A549 (cell line): ENCODE results near the gene ATP6V1B1.

ENCODE experiments used
- CBX8 ChIP-seq: fragments of 200-600 bp; sonication (generic); IDR thresholded peaks from 2 replicates; pipeline ENCODE4 v1.6.1; 2016
- CTCF ChIP-seq: fragments of >200 bp; sonication (Bioruptor Twin); formaldehyde crosslinking; IDR thresholded peaks from 3 replicates; pipeline ENCODE4 v1.5.1; 2016
- FOSL2 ChIP-seq, 2 experiments: fragments of 450-650 bp in 1 of 2; fragments of >200 bp in 1 of 2; sonication (Bioruptor Twin) in 1 of 2; formaldehyde crosslinking; IDR thresholded peaks; 2 replicates each; pipeline versions ENCODE4 v1.5.0 to v1.6.1; 2016 to 2020; ENCODE audit warnings: mild to moderate bottlenecking in 1 of 2, moderate library complexity in 1 of 2
- GATA3 ChIP-seq: IDR thresholded peaks from 2 replicates; pipeline ENCODE4 v1.6.1; 2012; ENCODE audit warnings: borderline replicate concordance
- JUN ChIP-seq, 2 experiments: fragments of >200 bp; sonication (Bioruptor Twin); formaldehyde crosslinking; IDR thresholded peaks; 2 replicates in 1 of 2; 3 replicates in 1 of 2; pipeline ENCODE4 v1.6.1; 2016 to 2017
- KDM1A ChIP-seq: fragments of 200-600 bp; sonication (generic); IDR thresholded peaks from 2 replicates; pipeline ENCODE4 v1.6.1; 2016; ENCODE audit warnings: low read depth, mild to moderate bottlenecking
- NFE2L2 ChIP-seq: fragments of 150-350 bp; conservative IDR thresholded peaks from 2 replicates; pipeline ENCODE4 v1.6.1; 2014; ENCODE audit warnings: low read length
- POLR2AphosphoS2 ChIP-seq: conservative IDR thresholded peaks from 2 replicates; pipeline ENCODE4 v1.6.1; 2012; ENCODE audit warnings: low read length, improper control_type of control experiment, inconsistent platforms
- RCOR1 ChIP-seq: fragments of 150-350 bp; IDR thresholded peaks from 2 replicates; pipeline ENCODE4 v1.6.1; 2014; ENCODE audit warnings: antibody characterized with exemption, low read length, low read depth

- no peak for TF ChIP-seq CTCF
- no peak for TF ChIP-seq FOSL2 (IDR thresholded peaks at IDR 0.05)
- TF ChIP-seq FOSL2 (CRISPR knock-in tag; IDR thresholded peaks at IDR 0.05) = no peak
- TF ChIP-seq POLR2AphosphoS2 = no peak
- TF ChIP-seq GATA3 = no peak
- TF ChIP-seq JUN (IDR thresholded peaks at IDR 0.05) = no peak
- no peak for TF ChIP-seq NFE2L2
- TF ChIP-seq RCOR1 = no peak
- no peak for TF ChIP-seq KDM1A
- no peak for TF ChIP-seq CBX8
Observed at GRCh38 chr2:70991742-70992141, 56.0 kb downstream of the ATP6V1B1 start.
